ENCODE measurements around the gene RDH8. TPM values are rescaled to one million over a fixed set of nuclear protein-coding genes. Genes with fewer than 3 reads are reported as not detected.
"Not testable (repeated sequence)": the region's sequence is repeated elsewhere in the genome, so short reads cannot be mapped to it uniquely, and the experiment has no call there.

The RDH8 gene
- total RNA-seq, 1 experiment from 2014 or later = 0.53 TPM

- no peak for DNase-seq (ENCODE audit: low read depth, low spot score)
- in situ Hi-C loops (cut with HindIII; ENCODE audit: low pct_unique_long_range_greater_than_20kb, low sequenced_read_pairs) = no loop called here
Observed at GRCh38 chr19:10020851-10021250, 7.6 kb downstream of the RDH8 start.

GRCh38 chr19:10021446-10021845 lies 8.2 kb downstream of the RDH8 start:
- in situ Hi-C loops (cut with HindIII; ENCODE audit: low pct_unique_long_range_greater_than_20kb, low sequenced_read_pairs) = no loop called here

GRCh38 chr19:10021863-10022262 lies 8.6 kb downstream of the RDH8 start:
- in situ Hi-C loops (cut with HindIII; ENCODE audit: low pct_unique_long_range_greater_than_20kb, low sequenced_read_pairs) = no loop called here
- DNase-seq (ENCODE audit: low read depth, low spot score) = peak; percentile 53

More at GRCh38 chr19:10021446-10021845, 8.2 kb downstream of the RDH8 start:
- DNase-seq (ENCODE audit: low read depth, low spot score) = no peak

GRCh38 chr19:10023096-10023495 lies 9.8 kb downstream of the RDH8 start:
- DNase-seq (ENCODE audit: low read depth, low spot score); in situ Hi-C loops (cut with HindIII; ENCODE audit: low pct_unique_long_range_greater_than_20kb, low sequenced_read_pairs): not testable (repeated sequence)

GRCh38 chr19:10026744-10027143 lies 13.5 kb downstream of the RDH8 start:
- in situ Hi-C loops (cut with HindIII; ENCODE audit: low pct_unique_long_range_greater_than_20kb, low sequenced_read_pairs) = no loop called here
- no peak for DNase-seq (ENCODE audit: low read depth, low spot score)

GRCh38 chr19:10027158-10027997 lies 14.1 kb downstream of the RDH8 start:
- DNase-seq (ENCODE audit: low read depth, low spot score) = peak; percentile 86
- in situ Hi-C loops (cut with HindIII; ENCODE audit: low pct_unique_long_range_greater_than_20kb, low sequenced_read_pairs) = no loop called here

- no peak for DNase-seq (ENCODE audit: low read depth, low spot score)
- in situ Hi-C loops (cut with HindIII; ENCODE audit: low pct_unique_long_range_greater_than_20kb, low sequenced_read_pairs) = no loop called here
Observed at GRCh38 chr19:10033614-10034013, 20.3 kb downstream of the RDH8 start.

GRCh38 chr19:10036601-10037071 lies 23.4 kb downstream of the RDH8 start:
- in situ Hi-C loops (cut with HindIII; ENCODE audit: low pct_unique_long_range_greater_than_20kb, low sequenced_read_pairs) = no loop called here
- peak; percentile 98 for DNase-seq (ENCODE audit: low read depth, low spot score)

GRCh38 chr19:10037367-10037766 lies 24.1 kb downstream of the RDH8 start:
- in situ Hi-C loops (cut with HindIII; ENCODE audit: low pct_unique_long_range_greater_than_20kb, low sequenced_read_pairs) = no loop called here
- DNase-seq (ENCODE audit: low read depth, low spot score) = no peak

GRCh38 chr19:10037809-10038208 lies 24.5 kb downstream of the RDH8 start:
- no peak for DNase-seq (ENCODE audit: low read depth, low spot score)
- in situ Hi-C loops (cut with HindIII; ENCODE audit: low pct_unique_long_range_greater_than_20kb, low sequenced_read_pairs) = no loop called here

GRCh38 chr19:10043286-10043927 lies 30.1 kb downstream of the RDH8 start:
- in situ Hi-C loops (cut with HindIII; ENCODE audit: low pct_unique_long_range_greater_than_20kb, low sequenced_read_pairs) = no loop called here
- peak; percentile 9 for DNase-seq (ENCODE audit: low read depth, low spot score)

GRCh38 chr19:10044390-10044789 lies 31.1 kb downstream of the RDH8 start:
- DNase-seq (ENCODE audit: low read depth, low spot score) = peak; percentile 66
- in situ Hi-C loops (cut with HindIII; ENCODE audit: low pct_unique_long_range_greater_than_20kb, low sequenced_read_pairs) = no loop called here

- in situ Hi-C loops (cut with HindIII; ENCODE audit: low pct_unique_long_range_greater_than_20kb, low sequenced_read_pairs) = no loop called here
- DNase-seq (ENCODE audit: low read depth, low spot score) = peak; percentile 40
Observed at GRCh38 chr19:10045371-10045770, 32.1 kb downstream of the RDH8 start.

- in situ Hi-C loops (cut with HindIII; ENCODE audit: low pct_unique_long_range_greater_than_20kb, low sequenced_read_pairs) = no loop called here
- DNase-seq (ENCODE audit: low read depth, low spot score) = no peak
Observed at GRCh38 chr19:10049626-10050025, 36.3 kb downstream of the RDH8 start.

GRCh38 chr19:10052602-10053360 lies 39.5 kb downstream of the RDH8 start:
- no peak for DNase-seq (ENCODE audit: low read depth, low spot score)
- in situ Hi-C loops (cut with HindIII; ENCODE audit: low pct_unique_long_range_greater_than_20kb, low sequenced_read_pairs) = no loop called here

GRCh38 chr19:10061717-10062310 lies 48.5 kb downstream of the RDH8 start:
- no peak for DNase-seq (ENCODE audit: low read depth, low spot score)
- in situ Hi-C loops (cut with HindIII; ENCODE audit: low pct_unique_long_range_greater_than_20kb, low sequenced_read_pairs) = no loop called here

GRCh38 chr19:10068205-10068604 lies 54.9 kb downstream of the RDH8 start:
- in situ Hi-C loops (cut with HindIII; ENCODE audit: low pct_unique_long_range_greater_than_20kb, low sequenced_read_pairs) = no loop called here
- DNase-seq (ENCODE audit: low read depth, low spot score) = no peak

GRCh38 chr19:10069046-10069445 lies 55.8 kb downstream of the RDH8 start:
- in situ Hi-C loops (cut with HindIII; ENCODE audit: low pct_unique_long_range_greater_than_20kb, low sequenced_read_pairs) = no loop called here
- DNase-seq (ENCODE audit: low read depth, low spot score) = peak; percentile 52

Data from SK-MEL-5 (cell line).